GF-D8 (cell line): ENCODE data around the gene SLC36A3.

Source experiments
- DNase-seq: peaks from one replicate; lab custom pipeline; 2025; lab: John Stamatoyannopoulos, UW

SLC36A3 gene

DNA sequence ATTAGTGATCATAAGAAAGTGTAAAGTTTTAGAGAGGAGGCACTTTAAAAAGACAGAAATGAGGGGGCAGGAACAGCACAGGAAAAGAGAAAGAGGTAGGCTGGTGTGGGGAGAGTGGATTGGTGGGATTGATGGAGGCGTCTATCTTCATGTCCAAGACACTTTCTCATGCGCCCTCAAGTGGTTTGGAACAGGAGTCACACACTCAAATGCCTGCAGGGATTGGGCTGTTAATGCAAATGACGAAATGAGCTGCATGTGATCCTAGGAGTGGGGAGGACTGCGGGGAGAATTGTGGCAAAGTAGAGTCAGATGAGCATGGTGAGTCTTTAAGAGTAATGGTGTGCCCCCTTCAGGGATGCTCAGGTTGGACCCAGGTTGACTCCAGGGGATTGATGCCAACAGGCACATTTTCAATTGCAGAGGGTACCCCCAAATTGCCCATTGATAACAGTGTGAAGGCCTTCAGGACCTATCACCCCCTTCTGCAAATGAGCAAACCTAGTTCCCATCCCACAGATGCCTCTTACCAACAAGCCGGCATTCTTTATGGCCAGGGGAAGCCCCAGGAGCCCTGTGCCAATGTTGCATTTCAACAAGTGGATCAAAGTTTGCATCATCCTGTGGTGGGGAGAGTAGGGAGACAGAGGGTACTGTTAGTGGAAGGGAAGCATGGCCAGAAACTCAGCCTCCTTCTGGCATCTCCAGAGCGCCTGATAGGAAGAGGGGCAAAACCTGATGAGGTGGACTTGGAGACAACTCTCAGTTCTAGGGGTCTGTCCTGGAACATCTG lies 5.3 kb downstream of the SLC36A3 start:
- peak; percentile 9 for DNase-seq

- no peak for DNase-seq
Observed at GRCh38 chr5:151296974-151297373, 6.6 kb downstream of the SLC36A3 start.

DNA sequence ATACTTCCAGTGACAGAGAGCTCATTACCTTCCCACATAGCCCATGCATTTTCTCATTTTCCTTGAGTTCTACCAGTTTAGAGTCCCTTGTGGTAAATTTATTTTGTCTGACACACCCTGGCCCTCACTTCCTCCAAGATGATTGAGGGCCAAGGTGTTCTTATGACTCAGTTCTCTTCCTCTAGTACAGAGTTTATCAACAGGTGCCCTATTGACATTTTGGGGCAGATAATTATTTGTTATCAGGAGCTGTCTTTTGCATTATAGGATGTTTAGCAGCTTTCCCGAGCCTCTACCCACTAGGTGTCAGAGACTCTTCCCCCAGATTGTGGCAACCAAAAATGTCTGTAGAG lies 7.1 kb downstream of the SLC36A3 start:
- DNase-seq = no peak

GRCh38 chr5:151295791-151296477 lies 7.6 kb downstream of the SLC36A3 start:
- DNase-seq = no peak

DNA sequence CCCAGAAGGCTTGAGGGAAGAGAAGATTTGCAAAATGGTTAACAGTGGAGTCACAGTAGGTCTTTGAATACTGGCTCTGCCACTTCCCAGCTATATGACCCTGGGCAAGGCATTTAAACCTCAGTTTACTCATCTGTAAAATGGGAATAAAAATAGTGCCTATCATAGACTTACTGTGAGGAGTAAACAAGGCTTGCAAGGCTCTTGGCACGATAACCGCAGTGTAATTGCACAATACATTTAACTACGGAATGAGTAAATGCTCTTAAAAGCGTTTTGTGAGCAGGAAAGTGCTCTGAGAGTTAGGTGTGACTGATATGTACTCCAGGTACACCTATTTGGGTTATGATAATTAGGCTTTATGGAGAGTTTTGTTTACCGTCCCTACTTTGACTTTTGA lies 8.4 kb downstream of the SLC36A3 start:
- no peak for DNase-seq

DNA sequence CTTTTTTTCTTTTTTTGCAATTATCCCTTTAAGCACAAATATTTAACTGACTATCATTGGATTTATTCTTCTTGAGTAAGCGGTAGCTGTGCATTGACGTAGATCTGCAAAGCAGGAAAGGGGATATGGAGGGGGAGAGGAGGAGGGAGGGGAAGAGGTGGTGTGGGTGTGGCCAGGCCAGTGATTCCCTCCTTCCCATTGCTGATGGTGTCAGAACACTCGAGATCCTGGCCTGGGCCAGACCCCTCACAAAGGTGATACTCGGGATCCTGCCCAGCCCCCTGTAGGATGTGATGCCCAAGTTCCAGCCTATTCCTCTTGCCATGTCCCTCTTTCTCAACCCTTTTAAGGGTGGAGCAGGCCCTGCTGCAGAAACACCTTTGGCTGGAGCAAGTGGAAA lies 9.9 kb downstream of the SLC36A3 start:
- DNase-seq = no peak

DNA sequence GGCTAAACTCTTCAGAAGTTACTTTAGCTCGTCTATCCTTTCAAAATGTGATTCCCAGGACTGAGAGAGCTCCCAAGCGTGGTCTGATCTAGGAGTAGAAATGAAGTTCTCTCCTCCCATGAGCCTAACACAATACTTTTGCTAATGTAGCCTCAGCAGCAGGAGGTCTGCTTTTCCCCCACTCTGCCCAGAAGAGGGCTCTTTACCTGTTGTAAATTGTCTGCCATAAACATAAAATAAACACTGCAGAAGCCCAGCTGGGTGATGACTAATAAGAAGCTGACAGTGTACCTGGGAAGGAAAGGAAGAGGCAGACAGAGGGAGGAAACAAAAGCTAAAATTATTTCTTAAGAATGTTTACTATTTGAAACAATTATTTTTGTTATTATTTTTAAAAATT lies 15.4 kb downstream of the SLC36A3 start:
- DNase-seq = no peak

- no peak for DNase-seq
Observed at GRCh38 chr5:151286246-151286645, 17.3 kb downstream of the SLC36A3 start.

DNA sequence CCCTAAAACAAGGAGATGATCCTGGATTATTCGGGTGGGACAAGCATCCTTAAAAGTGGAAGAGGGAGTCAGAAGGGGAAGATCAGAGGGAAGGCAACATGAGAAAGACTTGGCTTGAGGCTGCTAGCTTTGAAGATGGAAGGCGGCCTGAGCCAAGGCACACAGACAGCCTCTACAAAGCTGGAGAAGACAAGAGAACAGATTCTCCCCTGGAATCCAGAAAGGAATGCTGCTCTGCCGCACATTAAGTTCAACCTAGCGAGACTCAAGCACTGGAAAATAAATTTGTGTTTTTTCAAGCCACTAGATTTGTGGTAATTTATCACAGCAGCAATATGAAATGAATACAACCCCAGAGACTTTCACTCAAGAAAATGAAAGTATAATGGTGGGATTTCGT lies 17.9 kb downstream of the SLC36A3 start:
- DNase-seq = no peak

- no peak for DNase-seq
Observed at GRCh38 chr5:151284392-151284967, 19.1 kb downstream of the SLC36A3 start.

DNA sequence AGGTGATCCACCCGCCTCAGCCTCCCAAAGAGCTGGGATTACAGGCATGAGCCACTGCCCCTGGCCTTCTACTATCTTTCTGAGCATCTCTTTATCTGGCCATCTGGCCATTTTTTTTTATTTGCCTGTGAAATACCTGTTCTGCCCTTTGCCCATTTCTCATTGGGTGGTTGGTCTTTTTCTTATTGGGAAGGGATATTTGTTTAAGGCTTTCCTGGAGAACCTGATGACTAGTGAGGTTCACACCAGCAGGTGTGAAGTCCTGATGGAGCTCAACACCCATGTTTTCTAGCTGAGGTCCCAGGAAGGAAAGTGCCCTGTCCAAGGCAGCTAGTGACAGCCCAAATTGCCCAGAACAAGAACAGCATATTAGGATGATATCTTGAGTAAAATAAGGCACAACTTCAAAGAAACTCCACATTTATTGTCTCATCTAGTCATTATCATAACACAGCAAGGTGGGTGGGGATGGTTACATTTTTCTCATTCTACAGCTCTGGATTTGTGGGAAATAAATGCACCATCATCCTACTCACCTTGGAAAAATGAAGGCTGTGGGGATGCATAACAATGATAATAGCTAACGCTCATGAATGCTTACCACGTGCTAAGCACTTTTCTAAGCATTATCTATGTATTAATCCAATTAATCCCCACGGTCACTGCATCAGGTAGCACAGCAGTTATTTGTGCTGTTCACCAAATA lies 20.3 kb downstream of the SLC36A3 start:
- DNase-seq = no peak

DNA sequence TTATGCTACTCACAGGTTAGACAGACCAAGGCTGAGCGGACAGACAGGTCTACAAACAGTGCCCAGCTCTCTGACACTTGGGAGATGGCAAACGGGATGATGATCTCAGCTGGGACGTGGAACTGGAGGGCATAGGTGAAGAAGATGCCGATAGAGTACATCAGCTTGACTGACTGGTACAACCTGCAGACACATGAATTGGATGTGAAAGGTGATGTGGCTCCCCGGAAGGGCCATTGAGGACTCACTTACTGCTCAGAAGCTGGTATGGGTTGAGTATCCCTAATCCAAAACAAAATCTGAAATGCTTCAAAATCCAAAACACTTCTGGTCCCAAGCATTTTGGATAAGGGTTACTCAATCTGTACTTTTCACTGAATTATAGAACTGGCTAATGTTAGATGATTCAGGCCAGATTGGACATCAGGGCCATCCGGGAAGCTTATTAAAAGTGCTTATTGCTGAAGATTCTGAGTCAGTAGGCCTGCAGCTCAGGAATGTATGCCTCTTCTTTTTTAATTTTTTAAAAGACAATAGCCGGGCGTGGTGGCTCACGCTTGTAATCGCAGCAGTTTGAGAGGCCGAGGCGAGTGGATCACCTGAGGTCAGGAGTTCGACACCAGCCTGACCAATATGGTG lies 22.4 kb downstream of the SLC36A3 start:
- DNase-seq = no peak

DNA sequence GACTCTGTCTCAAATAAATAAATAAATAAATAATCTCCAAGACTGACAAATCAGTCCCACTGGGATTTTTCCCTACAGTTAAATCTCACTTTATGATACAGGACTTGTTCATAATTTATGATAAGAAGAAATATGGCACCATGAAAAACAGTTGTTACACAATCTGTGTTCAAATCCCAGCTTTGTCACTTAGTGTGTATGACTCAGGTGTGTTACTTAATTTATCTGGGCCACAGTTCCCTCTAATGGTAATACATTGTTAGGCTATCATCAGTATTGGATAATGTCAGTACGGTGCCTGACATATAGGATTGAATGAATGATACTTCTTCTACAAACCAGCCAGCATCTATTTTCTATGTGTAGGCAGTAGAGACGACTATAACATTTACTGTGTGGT lies 23.1 kb downstream of the SLC36A3 start:
- DNase-seq = no peak

GRCh38 chr5:151278845-151279244 lies 24.7 kb downstream of the SLC36A3 start:
- DNase-seq = no peak

GRCh38 chr5:151275803-151276202 lies 27.8 kb downstream of the SLC36A3 start:
- DNase-seq = no peak

DNA sequence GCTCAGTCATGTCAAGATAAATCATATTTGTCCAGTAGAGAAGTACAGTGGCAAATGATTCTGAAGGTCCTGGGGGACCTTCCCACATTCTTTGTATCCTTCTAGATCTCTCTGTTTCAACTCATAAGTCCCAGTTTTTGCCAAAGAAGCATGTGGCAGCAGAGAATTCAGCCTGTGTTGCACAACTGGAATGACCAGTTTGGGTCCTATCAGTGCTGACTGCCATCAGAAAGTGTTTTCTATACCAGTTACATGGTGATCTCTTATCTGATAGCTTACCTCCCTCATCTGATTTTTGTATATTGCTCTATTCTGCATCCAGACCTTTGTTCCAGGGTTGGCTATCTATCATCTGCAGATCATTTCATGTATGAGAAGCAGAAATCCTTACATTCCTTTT lies 28.9 kb downstream of the SLC36A3 start:
- DNase-seq = no peak

GRCh38 chr5:151271336-151271735 lies 32.2 kb downstream of the SLC36A3 start:
- no peak for DNase-seq

GRCh38 chr5:151270599-151270998 lies 33.0 kb downstream of the SLC36A3 start:
- DNase-seq = no peak

DNA sequence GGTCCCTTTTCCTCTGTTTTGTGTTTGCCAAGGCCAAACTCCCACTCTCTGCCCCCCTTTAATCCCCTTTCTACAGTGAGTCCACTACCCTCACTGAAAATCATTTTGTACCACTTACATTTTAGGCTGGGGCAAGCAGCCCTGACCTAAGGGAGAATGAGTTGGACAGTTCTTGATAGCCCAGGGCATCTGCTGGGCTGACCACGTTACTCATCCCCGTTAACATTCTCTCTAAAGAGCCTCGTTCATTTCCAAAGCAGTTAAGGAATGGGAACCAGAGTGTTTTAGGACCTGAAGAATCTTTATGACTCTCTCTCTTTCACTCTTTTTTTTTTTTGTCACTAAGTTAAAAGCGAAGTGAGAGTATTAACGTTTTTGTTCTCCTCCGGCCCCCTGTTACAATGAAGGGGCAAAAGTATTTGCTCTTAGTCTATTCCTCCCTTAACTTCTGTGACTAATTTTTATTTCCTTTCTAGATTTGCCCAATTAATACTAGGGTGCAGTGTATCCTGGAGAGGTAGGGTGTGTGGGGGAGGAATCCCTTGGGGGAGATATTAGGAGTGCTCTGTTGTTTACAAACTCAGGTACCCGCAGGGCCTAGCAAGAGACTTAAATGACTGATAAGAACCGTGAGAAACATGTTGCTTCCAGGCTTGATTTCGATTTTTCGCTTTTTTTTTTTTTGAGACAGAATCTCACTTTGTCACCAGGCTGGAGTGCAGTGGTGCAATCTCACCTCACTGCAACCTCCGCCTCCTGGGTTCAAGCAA lies 35.9 kb downstream of the SLC36A3 start:
- DNase-seq = no peak

- DNase-seq = no peak
Observed at GRCh38 chr5:151264113-151264512, 39.5 kb downstream of the SLC36A3 start.

GRCh38 chr5:151262532-151262931 lies 41.0 kb downstream of the SLC36A3 start:
- no peak for DNase-seq

GRCh38 chr5:151259931-151260330 lies 43.6 kb downstream of the SLC36A3 start:
- no peak for DNase-seq
